ENCODE measurements around the gene SIL1. TPM values are rescaled to one million over a fixed set of nuclear protein-coding genes. Genes with fewer than 3 reads are reported as not detected.

SIL1 gene
- polyA plus RNA-seq, 3 donors, result 25.4 to 35.1 (median 27.9) TPM

GRCh38 chr5:138926257-138926656 is 271.9 kb downstream of the SIL1 start:
- H3K27ac ChIP-seq (ENCODE audit: low read depth in 1 of 2, low read length in 2 of 2), result no peak overlapping the region
- intact Hi-C loops (cut with micrococcal nuclease), result no loop called here
- Mint-ChIP-seq H3K27ac (peak overlapping the region in 1 of 7 donors; percentile 63), H3K36me3 (peaks cover 79 to 81% of the 10 kb centered on the region in 2 donors), H3K27me3 (ENCODE audit: low read depth in 3 of 3) (no peaks in the 10 kb centered on the region), H3K4me1 (no peaks in the 10 kb centered on the region), H3K4me3 (no peak overlapping the region), H3K9me3 (peaks cover 0 to 1% (median 0%) of the 10 kb centered on the region in 7 donors)
- no peak overlapping the region for H3K4me2 ChIP-seq (replicated peaks; ENCODE audit: extremely low read depth, low read length, poor library complexity, severe bottlenecking)
- TF ChIP-seq CTCF (IDR thresholded peaks at IDR 0.05), result no peak
- no peak overlapping the region for H3K9ac ChIP-seq (ENCODE audit: insufficient read depth, low read length, poor library complexity, severe bottlenecking)
- H3K9me3 ChIP-seq (replicated peaks in 1 of 2; ENCODE audit: control insufficient read depth in 1 of 2, insufficient read depth in 1 of 2, low read length in 2 of 2), result no peaks in the 10 kb centered on the region
- no peak overlapping the region for H3K4me3 ChIP-seq (replicated peaks in 1 of 3; ENCODE audit: low read depth in 2 of 3, low read length in 3 of 3)
- no peak overlapping the region for H2AFZ ChIP-seq (ENCODE audit: insufficient read depth, low read depth, low read length, poor library complexity, severe bottlenecking)
- WGBS (ENCODE audit: insufficient coverage), result 96% methylated on average over 9 of the region's 11 CpGs
- H3K36me3 ChIP-seq (replicated peaks in 1 of 2; ENCODE audit: control insufficient read depth in 1 of 2, insufficient read depth in 2 of 2, low read length in 2 of 2), result peaks cover 69 to 92% of the 10 kb centered on the region in 2 donors
- H3K27me3 ChIP-seq (ENCODE audit: control insufficient read depth in 2 of 2, insufficient read depth in 2 of 2, low read length in 2 of 2), result no peaks in the 10 kb centered on the region
- no peak for DNase-seq
- no peaks in the 10 kb centered on the region for H3K4me1 ChIP-seq (ENCODE audit: control insufficient read depth in 1 of 2, insufficient read depth in 2 of 2, low read length in 2 of 2)
- no peaks in the 10 kb centered on the region for H3K79me2 ChIP-seq (ENCODE audit: insufficient read depth, low read length)
- peaks cover 14% of the 10 kb centered on the region for H4K20me1 ChIP-seq (ENCODE audit: insufficient read depth, low read length)

GRCh38 chr5:138925090-138925635 is 273.0 kb downstream of the SIL1 start:
- Mint-ChIP-seq H3K4me1 (no peaks in the 10 kb centered on the region), H3K36me3 (peaks cover 76 to 79% of the 10 kb centered on the region in 2 donors), H3K27me3 (ENCODE audit: low read depth in 3 of 3) (no peaks in the 10 kb centered on the region), H3K4me3 (no peak overlapping the region), H3K27ac (peak overlapping the region in 1 of 7 donors; percentile 64), H3K9me3 (peaks cover 0 to 1% (median 0%) of the 10 kb centered on the region in 7 donors)
- H3K4me3 ChIP-seq (replicated peaks in 1 of 3; ENCODE audit: low read depth in 2 of 3, low read length in 3 of 3), result no peak overlapping the region
- no peak for TF ChIP-seq CTCF (IDR thresholded peaks at IDR 0.05)
- H3K9me3 ChIP-seq (replicated peaks in 1 of 2; ENCODE audit: control insufficient read depth in 1 of 2, insufficient read depth in 1 of 2, low read length in 2 of 2), result no peaks in the 10 kb centered on the region
- H3K27ac ChIP-seq (ENCODE audit: low read depth in 1 of 2, low read length in 2 of 2), result no peak overlapping the region
- H4K20me1 ChIP-seq (ENCODE audit: insufficient read depth, low read length), result peaks cover 17% of the 10 kb centered on the region
- no peak overlapping the region for H2AFZ ChIP-seq (ENCODE audit: insufficient read depth, low read depth, low read length, poor library complexity, severe bottlenecking)
- intact Hi-C loops (cut with micrococcal nuclease), result no loop called here
- DNase-seq, result no peak
- no peaks in the 10 kb centered on the region for H3K27me3 ChIP-seq (ENCODE audit: control insufficient read depth in 2 of 2, insufficient read depth in 2 of 2, low read length in 2 of 2)
- H3K4me1 ChIP-seq (ENCODE audit: control insufficient read depth in 1 of 2, insufficient read depth in 2 of 2, low read length in 2 of 2), result no peaks in the 10 kb centered on the region
- H3K36me3 ChIP-seq (replicated peaks in 1 of 2; ENCODE audit: control insufficient read depth in 1 of 2, insufficient read depth in 2 of 2, low read length in 2 of 2), result peaks cover 61 to 90% of the 10 kb centered on the region in 2 donors
- 100% methylated on average over 4 of the region's 12 CpGs for WGBS (ENCODE audit: insufficient coverage)
- no peak overlapping the region for H3K9ac ChIP-seq (ENCODE audit: insufficient read depth, low read length, poor library complexity, severe bottlenecking)
- H3K4me2 ChIP-seq (replicated peaks; ENCODE audit: extremely low read depth, low read length, poor library complexity, severe bottlenecking), result no peak overlapping the region
- H3K79me2 ChIP-seq (ENCODE audit: insufficient read depth, low read length), result no peaks in the 10 kb centered on the region

Data from CD14-positive monocyte (primary cell).